Hematopoietic multipotent progenitor cell treated with erythropoietin and hydrocortisone succinate and interleukin-3 and kit ligand, for 17 days (in vitro differentiated cells): Measurements from ENCODE around the gene TTR.

ENCODE experiments used
- DNase-seq: peaks from one replicate; pipeline ENCODE4 v3.0.0-alpha.2; 2015; ENCODE audit warnings: low spot score

The TTR gene

DNA sequence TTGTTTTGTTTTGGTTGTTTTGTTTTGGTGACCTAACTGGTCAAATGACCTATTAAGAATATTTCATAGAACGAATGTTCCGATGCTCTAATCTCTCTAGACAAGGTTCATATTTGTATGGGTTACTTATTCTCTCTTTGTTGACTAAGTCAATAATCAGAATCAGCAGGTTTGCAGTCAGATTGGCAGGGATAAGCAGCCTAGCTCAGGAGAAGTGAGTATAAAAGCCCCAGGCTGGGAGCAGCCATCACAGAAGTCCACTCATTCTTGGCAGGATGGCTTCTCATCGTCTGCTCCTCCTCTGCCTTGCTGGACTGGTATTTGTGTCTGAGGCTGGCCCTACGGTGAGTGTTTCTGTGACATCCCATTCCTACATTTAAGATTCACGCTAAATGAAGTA is at the start of gene TTR:
Gene TTR, plus strand, starts transcription at position 250 of the 400 bp plus-strand sequence. Its CDS starts 26 bp downstream, at position 276.
- DNase-seq, result no peak

DNA sequence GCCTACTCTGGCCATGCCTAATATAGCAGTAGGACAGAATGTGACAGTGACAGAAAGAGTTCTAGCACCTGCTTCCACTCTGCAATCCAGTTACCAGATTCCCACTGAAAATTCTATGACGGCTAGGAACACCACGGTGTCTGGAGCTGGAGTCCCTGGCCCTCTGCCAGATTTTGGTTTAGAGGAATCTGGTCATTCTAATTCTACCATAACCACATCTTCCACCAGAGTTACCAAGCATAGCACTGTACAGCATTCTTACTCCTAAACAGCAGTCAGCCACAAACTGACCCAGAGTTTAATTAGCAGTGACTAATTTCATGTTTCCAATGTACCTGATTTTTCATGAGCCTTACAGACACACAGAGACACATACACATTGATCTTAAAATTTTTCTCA is 45.2 kb upstream of the TTR start:
- no peak for DNase-seq

DNA sequence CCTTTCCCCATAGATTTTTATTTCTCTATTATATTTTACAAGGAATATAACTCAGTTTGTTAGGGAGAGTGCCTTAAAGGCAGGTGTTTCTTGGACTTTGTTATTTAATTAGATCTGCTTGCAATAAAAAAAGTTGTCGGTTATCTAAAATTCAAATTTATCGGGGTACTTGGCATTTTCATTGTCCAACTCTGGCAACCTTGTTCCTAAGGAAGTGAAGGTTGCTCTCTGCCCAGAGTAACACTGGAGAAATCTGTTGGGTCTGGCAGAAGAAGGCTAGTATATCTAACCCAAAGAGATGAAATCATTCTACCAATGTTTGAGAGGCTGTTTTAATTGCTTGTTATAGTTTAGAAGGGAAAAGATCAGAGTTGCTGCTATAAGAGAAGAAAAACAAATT is 42.8 kb upstream of the TTR start:
- DNase-seq, result no peak

DNA sequence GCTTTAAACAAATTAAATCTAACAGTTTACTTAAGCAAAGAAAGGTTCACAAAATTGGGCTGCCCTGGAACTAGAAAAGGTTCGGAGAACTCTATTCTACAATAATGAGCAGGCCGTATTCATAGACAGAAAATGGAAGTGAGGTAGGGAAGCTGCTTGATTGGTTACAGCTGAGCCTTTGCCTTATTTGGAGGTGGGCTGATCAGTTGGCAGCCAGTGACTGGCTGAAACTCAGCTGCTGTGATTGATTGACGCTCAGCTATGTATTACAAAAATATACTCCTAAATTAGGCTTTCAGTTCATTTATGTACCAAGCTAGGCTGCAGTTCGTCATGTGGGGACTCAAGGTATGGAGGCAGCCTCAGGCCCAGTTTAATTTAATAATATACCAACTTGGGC is 42.3 kb upstream of the TTR start:
- DNase-seq, result no peak

DNA sequence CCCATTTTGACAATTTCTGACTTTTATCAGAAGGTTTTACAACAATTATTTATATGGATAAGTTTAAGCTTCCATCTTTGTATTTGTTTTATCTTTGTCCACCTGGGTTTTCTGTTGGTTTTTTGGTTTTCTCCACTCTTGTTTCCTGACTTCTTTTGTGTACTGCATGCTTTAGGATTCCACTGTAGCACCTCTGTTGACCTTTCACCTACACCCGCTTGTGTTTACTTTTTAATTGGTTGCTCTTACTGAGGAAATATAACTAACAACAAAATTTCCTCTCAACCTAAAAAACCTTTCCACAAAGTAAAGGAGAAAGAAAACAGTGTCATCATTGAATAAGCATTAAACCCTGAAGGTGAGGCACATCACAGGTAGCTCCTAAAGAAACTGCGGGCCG is 39.8 kb upstream of the TTR start:
- DNase-seq, result no peak

DNA sequence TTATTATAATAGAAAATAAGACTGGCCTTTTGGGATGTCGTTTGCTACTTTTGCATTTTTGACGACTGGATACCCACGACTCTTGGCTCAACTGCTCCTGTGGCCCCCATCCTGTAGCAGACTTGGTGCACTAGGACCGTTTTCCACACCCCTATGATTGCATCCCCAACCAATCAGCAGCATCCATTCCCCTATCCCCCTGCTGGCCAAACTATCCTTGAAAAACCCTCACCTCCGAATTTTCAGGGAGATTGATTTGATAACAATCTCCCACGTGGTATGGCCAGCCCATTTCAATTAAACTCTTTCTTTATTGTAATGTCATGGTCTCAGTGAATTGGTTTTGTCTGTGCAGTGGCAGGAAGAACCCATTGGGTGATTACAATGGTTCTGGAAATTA is 37.9 kb upstream of the TTR start:
- DNase-seq, result no peak

DNA sequence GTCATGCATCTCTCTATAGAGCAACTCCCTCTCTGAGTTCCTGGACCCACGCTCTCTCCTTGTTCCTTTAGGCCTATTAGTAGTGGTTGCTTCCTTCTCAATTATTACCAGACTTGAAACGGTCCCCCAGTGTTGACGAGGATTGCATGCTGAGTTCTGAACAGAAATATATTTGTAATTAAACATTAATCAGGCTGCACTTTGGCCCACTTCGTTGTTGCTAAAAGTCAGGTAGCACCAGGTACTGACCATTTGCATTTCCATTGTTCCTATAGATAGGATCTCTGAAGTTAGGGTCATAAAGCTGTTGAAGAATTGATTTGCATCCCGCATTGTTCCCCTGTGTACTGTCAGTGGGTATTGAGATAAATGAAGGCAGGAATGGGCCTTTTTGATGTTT is 36.9 kb upstream of the TTR start:
- no peak for DNase-seq

DNA sequence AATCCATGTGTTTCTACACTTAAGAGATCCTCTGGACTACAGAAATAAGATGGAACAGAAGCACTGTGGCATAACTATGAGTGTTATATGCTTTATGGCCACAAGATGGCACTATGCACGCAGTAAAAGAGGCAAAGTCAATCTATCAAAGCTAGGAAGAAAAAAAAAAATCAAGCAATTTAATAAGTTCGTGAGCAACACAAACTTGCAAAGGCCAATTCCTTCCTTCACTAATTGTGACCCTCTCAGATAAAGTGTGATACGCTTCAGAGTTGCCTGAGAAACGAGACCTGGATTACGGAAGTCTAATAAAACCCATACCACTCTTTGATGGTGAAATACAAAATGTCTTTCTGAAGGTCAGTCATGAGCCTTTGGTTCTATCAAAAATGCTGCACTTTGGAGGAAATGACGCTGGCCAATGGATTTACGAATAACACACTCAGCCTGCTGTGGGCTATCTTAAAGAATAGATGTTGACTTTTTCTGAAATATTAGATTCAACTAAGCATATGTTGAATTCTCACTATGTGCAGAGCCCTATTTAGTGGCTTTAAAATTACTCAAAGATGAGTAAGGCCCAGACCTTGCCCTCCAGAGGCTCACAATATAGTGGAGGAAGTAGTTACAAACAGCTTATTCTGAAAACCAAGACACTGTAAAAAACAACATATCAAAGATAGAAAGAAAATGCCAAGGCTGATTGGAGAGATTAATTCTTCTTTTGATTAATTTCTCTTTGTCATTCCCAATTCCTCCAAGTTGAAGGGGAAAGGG is 35.5 kb upstream of the TTR start:
- DNase-seq, result peak; percentile 60

DNA sequence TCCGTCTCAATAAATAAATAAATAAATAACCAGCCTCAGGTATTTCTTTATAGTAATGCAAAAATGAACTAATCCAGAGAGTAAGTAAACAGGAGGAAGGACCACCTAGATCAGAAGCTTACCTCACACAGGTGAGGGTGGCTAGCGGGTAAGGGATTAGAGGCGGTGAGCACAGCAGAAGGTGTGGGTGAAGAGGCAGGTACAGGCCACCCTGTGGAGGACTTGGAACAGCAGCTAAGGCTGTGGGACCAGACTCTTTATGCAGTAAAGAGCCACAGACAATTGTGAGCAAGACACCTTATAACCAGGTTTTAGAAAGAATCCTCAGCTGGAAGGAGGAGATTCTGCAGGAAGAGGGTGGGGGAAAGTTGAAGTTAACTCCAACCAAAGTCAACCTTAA is 34.2 kb upstream of the TTR start:
- no peak for DNase-seq

DNA sequence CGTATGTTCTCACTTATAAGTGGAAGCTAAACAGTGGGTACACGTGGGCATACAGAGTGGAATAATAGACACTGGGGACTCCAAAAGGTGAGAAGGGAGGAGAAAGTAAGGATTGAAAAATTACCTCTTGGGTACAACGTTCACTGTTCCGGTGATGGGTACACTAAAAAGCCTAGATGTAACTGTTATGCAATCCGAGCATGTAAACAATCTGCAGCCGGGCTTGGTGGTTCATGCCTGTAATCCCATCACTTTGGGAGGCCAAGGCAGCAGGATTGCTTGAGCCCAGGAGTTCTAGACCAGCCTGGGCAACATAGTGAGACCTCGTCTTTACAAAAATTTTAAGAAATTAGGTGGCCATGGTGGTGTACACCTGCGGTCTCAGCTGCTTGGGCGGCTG is 33.1 kb upstream of the TTR start:
- DNase-seq, result no peak

DNA sequence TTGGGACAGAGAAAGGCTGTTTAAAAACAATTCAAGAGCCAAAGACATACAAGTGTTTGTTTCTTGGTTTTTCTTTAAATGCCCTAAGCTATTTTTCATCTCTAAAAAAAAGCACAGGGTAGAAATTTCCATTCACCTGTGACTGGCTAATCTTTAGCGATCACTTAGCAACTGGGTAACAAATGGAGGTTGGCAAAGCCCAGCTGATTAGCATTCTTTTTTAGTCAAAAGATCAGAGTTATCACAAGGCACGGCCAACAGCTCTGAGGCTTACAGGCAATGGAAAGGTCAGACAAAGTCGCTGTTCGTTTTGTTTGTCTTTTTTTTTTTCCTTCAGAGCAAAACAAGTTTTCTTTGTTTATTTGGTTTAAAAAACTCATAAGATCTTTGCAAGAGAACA is 29.0 kb upstream of the TTR start:
- DNase-seq, result no peak

DNA sequence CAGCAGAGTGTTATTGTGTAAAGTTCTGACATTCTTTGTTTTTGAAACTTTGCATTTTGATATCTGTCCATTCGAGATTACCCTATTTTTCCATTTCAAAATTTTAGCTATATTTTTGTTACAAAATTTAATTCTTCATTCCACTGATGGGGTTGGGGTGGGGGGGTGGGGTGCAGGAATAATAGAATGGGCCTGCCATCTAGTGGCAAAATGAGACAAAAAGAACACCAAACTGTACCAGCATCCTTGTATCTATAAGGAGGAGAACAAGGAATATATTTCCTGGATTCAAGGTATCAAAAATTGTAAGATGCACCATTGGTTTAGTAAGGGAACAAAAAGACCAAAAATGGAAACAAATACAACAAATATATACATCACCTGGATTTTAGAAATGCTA is 27.9 kb upstream of the TTR start:
- no peak for DNase-seq

DNA sequence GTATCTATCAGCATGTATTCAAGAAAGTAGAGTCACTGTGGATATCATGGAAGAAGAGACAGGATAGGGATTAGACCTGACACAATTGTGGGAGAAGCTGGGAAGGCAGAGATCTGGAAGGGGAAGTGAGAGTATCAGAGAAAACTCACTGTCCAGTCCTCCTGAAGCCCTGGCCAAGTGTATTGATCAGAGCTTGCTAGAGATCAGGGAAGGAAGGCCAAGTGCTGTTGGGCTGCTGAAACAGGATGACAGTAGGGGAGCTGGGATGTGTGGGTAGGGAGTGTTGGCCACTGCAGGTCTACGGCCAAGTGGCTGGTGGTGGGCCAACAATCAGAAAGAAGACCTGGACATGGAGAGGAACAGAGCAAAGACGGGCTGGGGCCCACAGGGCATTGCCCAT is 26.3 kb upstream of the TTR start:
- DNase-seq, result no peak

DNA sequence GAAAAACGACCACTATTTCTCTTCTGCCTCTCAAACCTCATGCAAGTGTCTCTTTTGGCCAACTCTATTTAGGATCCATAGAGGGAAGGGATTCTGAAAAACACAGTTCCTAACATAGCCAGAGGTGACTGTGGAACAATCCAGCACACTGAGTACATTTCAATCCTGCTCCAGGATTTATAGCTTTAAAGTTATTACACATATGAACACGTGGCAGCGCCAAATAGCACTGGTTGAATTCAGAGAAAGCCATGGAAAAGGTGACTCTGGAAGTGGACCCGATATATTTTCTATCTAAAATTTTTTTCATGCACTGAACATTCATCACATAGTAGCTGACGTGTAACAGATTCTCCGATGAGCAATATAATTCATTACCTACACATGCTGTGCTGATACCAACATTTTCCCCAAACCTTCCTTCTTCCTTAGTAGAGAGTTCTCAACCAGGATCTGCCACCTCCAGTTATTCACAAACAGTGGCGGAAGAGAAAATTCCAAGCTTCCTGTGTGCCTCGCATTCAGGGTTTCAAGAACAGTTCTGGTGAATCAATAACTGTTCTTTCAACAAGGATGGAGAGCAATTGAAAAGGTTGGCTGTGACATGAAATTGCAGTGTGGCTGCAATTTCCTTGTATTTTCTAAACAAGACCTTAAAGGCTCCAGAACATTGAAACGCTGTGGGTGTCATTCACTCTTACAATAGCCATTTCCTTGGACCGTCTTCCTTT is 25.7 kb upstream of the TTR start:
- DNase-seq, result no peak

DNA sequence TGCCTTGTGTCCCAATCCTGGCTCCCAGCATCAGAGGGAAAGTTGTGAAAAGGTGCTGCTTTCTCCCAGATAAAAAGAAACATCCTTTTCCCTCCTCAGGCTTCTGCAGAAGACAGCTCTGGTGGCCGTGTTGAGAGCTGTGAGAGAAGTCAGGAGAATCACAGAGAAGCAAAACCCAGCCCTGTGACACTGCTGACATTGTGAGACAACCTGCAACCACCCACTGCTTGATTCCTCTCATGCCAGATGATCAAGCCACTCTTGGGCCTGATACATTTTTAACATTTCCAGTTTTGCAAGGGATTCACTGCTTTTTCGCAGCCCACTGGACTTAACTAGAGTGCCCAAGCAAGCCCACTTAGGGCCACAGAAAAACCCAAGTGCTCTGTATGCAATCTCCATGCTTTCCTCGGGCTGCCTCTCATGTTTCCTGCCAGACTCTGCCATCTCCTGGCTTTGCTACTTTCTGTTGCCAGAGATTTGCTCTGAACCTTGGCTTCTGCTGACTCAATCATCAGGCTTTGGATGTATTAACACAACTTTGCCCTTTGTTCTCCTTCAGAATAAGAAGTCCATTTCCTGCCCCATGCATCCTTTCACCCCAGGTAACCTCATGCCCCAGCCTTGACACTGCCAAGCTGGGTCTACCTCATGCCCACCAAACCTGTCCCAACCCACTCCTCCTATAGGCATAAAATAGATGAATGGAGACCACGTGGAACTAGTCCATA is 24.9 kb upstream of the TTR start:
- no peak for DNase-seq

DNA sequence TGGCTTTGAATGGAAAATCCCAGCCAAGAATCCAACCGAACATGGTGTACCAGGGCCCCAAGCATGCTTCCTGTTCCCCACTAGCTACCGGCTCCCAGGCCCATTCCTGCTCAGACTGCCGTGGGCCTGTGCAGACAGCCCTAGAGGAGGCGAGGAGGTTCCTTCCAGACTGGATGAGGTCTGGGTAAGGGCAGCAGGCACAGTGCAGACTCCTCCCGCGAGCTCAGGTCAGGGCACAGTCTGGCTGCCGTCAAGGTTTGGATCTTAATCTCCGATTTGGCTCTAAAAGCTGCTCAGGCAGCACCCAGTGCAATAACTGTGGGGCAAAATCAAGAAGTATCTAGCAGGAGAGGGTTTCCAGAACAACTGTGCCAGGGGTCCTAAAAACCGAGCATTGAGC is 19.3 kb upstream of the TTR start:
- no peak for DNase-seq

DNA sequence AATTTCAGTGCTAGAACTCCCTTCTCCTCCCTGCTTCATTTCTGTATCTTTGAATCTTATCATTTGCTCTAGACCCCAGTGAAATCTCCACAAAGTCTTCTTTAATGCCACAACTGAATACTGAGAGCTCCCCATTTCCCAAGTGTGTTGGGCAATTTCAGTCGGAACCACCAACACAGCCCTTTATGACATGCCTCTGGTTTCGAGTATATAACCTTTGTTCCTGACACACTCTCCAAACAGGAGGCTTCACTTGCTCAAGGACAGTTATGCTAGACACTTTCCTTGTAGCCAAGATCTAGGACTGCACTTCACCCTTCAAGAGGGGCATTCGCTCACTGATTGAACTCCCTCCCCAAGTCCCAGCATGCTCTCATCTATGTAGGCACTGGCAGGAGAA is 18.6 kb upstream of the TTR start:
- no peak for DNase-seq

DNA sequence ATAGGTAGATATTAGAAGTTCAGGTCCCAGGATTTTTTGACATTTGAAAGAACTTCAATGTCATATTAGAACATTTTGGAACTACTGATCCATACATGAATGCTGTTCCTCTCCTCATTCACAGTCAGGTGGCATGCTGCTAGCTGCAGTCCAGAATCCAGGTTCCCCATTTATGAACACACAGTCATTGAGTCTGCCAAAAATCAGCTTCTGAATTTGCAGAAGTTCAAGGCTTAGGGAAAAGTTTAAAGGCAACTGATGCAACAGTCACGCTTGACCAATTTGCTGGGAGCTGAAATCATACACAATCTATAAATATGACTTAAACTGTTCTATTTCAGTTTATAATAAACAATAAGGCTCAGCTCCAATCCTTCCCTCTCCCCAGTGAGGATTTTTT is 17.3 kb upstream of the TTR start:
- no peak for DNase-seq

DNA sequence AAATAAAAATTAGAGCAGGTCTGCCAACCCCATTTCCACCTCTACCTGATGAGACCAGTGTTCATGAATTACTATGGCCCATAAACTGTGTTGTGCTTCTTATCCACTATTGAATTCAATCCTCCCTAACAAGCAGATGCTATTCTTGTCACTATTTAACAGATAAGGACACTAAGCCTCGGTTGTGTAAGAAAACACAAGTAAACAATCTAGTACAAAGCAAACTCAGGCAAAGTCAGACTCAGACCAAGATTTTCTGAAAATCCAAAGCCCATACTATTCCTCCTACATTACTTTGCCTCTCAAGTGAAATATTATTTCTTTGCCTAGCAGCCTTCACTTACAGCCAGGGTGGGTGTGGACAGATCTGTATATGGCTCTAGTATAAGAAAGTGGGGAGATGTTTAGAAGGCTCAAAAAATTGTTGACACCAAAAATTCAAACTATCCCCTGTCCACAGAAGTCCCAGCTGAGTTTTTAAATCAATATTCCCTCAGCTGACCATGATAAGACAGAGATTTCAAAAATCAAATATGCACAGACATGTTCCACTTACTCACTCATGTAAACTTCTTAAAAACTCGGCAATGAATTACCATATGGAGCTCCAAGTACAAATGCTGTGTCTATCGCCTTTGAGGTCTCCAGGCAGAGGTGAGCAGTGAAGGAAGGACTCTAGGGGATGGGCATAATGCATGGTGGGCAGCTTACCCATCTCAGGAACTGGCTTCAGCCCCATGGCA is 16.0 kb upstream of the TTR start:
- no peak for DNase-seq

DNA sequence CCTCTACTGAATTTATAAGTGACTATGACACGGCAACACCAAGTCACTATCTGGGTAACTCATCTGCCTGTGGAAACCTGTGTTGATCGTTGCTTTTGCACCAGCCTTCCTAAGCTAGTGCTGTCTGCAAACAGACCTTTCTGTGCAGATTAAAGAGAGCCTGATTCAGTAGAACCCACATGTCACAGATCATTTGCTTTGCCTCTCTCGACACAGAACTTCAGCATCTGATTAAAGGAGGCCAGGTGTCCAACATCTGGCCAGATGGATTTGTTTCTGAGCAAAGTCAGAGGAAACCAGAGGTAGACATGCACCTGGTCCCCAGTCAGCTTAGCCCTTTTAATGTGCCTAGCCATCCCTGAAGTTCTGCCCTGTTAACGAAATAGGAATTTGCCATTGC is 15.0 kb upstream of the TTR start:
- no peak for DNase-seq

DNA sequence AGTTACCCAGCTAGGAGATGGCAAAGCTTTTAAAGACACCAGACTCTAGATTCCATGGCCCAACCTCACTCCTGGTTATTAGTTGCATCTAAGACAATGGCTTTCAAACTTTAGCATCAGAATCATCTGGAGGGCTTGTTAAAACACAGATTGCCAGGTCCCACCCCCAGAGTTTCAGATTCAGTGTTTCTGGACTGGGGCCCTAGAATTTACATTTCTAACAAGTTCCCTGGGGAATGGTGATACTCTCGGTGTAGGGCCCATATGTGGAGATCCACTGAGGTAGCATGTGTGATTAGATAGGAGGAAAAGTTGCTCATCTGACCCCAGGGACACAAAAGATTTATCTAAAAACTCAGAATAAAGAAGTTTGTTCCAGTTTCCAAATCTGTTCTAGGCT is 14.5 kb upstream of the TTR start:
- no peak for DNase-seq

DNA sequence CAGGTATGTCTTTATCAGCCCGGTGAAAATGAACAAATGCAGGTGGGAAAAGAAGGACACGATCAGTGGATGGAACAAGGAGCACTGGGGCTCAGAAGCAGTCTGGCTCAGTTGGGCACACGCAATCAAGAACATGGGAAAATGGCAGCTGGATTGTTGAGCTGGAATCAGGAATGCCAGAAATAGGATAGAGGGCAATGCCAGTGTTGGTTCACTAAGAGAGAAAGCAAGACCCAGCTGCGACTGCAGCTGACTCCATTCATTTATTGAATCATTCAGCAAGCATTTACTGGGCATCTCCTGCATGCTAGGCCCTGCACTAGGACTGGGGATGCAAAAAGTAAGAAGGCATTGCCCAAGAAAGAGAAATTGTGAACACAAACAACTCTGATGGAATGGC is 13.6 kb upstream of the TTR start:
- no peak for DNase-seq

DNA sequence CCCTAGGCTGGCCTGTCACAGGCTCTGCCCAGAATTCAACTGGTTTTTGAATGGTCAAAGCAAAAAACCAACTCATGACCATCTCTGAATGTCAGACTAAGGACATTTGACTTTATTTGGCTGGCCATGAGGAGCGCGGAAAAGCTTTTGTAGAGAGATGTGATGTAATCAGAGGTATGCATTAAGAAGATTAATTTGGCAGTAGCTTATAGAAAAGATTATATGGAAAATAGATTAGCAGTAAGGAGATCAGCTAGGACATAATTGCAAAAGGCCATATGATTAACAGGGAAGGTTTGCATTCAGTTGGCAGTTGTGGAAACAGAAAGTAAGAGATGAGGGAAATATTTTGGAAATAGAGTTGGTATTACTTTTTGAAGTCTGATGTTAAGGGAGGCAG is 12.3 kb upstream of the TTR start:
- no peak for DNase-seq
